Raji (cell line): ENCODE measurements around the gene QSOX2.

Experiments used
- POLR2A ChIP-seq: IDR thresholded peaks from 2 replicates; pipeline ENCODE4 v1.6.1; 2011; ENCODE audit warnings: low read depth, low read length, control low read depth; ENCODE audit not compliant: insufficient read depth

Gene QSOX2

DNA sequence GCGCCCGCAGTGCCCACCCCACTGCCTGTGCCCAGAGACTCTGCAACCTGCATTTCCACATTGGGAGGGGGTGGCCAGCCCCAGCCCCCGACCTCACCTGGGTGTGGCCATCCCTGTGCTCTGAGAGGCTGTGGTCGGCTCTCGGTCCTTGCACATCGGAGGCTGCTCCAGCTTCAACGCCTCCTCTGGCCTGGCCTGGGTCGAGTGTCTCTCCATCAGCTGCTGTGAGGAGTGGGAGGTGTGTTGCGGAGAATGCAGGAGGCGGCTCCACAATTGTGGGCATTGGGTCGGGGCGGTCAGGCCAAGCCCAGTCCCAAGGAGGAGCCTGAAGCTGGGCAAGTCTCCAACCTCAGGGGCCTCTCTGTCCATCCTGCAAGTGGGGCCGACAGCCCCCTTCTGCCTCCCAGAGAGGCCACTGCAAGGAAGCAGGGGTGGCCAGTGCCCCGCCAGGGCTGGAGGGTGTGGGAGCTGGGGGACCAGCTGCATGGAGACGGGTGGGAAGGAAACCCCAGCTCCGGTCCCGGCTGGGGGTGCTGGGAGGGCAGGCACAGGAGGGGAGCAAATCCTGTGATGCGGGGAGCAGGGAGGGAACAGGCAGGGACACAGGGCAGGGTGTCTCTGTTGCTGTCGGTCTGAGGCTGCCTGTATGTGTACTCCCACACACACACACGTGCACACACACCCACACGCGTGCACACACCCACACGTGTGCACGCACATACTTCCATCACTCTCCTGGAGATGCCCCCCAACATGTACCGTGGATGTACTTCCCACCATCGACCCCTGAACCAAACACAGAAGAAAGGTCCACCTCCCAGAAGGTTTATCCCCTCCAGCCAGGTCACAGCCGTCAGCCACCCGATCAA, 29.4 kb upstream of the QSOX2 start:
- TF ChIP-seq POLR2A, result no peak

DNA sequence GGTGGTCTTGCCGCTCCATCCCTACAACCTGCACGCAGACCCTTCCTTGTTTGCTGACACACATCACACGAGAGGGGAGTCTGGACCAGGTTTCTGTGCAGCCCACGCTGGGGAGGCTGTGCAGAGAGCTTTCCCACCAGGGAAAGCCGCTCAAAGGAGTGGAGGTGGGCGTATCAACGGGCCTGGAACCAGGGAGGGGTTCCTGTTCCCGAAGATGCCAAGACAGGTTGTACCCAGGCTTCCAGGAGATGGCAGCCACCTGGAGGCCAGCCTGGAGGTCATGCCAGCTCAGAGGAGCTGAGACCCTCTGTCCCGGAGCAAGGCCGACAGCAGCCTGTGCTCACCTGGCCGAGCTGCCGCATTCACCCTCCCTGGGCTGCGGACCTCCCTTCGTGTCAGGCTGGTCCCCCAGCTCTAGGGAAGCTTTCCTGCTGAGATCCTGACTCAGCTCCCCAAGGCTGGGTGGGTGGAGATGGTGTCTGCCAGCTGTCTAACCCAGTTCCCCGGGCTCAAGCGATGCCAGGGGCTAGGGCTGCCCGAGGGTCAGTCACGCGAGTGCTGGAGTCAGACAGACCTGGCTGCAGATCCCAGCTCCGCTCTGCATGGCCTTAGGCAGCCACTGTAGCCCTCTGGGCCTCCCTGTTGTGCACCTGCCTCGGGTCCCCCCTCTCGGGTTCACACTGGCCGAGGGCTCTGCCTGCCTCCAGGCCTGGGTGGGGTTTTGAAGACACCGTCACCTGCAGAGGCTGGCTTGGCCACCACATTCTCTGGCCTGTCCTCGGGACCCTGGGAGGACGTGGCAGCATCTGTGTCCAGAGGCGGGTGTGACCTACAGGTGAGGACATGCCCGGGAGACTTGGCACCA, 28.5 kb upstream of the QSOX2 start:
- TF ChIP-seq POLR2A, result no peak

DNA sequence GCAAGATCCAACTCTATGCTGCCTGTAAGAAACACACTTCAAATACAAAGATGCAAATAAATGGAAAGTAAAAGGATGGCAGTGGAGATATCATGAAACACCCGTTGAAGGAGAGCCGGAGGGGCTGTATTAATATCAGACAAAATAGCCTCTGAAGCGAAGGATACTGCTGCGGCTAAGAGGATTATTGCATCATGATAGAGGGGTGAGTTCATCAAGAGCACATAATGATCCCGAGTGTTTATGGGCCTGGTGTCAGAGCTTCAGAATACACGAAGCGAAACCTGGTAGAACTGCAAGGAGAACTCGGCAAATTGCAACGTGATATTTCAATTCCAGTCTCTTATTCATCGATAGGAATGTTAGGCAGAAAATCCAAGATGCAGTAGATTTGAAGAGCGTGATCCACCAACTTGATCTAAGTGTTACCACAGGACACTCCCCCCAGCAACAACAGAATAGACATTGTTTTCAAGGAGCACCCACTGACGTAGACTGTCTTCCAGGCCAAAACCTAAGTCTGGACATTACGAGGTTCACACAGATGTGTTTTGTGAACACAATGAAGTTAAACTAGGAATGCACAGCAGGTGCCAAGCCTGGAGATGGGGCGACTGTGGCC, 27.7 kb upstream of the QSOX2 start:
- TF ChIP-seq POLR2A, result no peak

DNA sequence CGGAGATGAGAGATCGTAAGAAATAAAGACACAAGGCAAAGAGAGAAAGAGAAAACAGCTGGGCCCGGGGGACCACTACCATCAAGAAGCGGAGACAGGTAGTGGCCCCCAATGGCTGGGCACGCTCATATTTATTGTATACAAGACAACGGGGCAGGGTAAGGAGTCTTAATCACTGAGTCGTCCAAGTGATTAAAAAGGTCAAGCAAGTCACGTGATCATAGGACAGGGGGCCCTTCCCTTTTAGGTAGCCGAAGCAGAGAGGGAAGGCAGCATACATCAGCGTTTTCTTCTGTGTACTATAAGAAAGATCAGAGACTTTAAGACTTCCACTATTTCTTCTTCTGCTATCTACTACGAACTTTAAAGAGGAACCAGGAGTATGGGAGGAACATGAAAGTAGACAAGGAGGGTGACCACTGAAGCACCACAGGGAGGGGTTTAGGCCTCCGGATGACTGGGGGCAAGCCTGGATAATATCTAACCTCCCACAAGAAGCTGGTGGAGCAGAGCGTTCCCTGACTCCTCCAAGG, 24.6 kb upstream of the QSOX2 start:
- TF ChIP-seq POLR2A, result no peak

DNA sequence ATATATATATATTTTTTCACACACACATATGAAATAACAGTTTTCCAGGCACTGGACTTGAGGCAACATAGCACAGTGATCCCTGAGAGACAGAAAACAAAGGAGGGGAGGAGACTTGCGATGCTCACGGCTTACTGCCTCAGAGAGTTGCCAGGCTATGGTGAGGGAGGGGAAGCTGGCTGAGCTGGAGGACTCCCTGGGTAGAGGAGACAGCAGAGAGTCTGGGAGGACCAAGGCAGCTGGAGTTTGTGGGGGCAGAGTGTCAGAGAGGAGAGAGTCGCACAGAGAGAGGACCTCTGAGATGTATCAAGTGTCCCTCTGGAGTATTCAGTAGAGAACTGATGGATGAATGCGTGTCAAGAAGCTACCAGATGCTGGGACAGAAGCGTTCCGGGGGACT, 23.1 kb upstream of the QSOX2 start:
- TF ChIP-seq POLR2A, result no peak

DNA sequence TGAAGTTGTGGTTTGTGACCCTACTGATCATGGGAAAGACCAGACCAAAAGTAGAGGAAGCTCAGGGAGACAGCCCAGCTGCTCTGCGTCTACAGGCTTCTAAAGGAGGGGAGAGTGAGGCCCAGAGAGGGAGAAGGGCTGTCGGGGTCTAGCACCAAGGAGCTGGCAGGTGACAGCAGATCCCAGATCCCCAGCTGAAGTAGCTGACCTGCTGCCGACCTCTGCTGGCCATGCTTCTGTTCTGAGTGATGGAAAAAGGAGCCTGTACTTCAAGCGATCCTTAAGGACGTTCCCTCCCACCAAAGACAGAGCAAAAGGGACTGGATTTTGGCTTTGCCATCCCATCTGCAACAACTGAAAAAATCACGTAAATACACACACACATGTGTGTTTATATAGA, 22.7 kb upstream of the QSOX2 start:
- TF ChIP-seq POLR2A, result no peak

DNA sequence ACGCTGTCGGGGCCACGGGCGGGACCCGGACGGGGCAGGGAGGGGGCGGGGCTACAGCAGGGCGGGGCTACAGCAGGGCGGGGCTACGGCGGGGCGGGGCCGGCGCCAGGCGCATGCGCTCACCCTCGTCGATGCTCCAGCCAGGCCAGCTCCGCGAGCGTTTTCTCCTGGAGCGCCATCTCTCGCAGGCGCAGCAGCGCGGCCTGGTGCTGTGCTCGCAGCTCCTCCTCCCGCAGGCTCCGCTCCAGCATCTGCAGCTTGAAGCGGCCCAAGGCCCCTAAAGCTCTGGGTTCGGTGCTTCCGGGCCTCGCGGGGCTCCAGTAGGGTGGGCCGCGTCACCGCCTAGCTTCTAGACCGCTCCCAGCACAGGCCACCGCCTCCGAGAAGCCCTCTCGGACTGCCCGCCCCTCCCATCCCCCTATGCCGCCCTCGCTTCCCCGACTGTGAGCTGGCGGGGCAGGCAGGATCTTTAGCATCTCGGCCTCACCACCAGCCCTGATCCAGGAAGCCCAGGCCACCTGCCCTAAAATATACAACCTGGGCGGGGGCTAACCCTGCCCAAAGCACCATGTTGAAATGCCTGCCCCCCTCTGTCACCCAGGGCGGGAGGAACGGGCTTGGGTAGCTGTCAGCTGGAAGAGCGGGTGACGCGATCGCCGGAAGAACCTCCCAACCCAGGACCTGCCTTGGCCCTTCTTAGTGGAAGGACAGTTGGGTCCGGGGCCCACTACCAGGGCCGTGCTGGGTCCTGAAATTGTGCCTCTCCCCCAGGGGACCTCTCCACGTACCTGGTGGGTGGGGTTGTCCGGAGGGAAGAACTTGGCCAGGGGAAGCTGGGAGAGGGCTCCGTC, 21.9 kb upstream of the QSOX2 start:
- peak; percentile 81 for TF ChIP-seq POLR2A

DNA sequence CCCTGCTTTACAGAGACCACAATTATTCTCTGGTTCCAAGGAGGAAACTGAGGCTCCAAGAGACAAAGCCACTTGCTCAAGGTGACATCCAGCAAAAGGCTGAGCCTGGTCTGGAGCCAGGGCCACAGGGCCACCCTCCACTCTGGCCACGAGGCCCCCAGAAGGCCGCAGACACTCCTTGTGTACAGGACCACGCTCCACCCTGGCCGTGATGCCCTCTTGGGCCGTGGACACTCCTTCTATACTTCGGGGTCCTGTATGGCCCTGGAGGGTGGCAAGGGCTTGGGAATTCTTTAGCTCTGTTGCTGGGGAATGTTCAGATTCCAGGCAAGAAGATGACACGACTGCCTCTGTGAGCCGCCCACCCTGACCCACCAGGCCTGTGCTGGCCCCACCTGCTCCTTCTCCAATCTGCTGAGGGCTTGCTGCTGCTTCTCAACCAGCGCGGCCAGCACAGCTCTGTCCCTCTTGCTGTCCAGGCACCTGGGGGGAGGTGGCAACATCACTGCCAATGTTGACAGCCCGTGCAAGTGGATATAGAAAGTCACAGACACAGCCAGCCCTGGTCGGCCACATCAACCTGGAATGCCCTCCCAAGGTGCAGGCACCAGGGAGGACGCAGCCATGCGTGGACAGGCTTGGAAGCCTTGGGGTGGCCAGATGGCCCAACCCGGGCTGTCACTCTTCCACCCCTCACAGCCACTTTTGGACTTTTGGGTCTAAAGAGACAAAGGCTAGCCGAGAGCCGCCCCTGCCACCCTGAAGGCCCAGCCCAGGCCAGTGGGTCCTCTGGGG, 20.1 kb upstream of the QSOX2 start:
- no peak for TF ChIP-seq POLR2A

DNA sequence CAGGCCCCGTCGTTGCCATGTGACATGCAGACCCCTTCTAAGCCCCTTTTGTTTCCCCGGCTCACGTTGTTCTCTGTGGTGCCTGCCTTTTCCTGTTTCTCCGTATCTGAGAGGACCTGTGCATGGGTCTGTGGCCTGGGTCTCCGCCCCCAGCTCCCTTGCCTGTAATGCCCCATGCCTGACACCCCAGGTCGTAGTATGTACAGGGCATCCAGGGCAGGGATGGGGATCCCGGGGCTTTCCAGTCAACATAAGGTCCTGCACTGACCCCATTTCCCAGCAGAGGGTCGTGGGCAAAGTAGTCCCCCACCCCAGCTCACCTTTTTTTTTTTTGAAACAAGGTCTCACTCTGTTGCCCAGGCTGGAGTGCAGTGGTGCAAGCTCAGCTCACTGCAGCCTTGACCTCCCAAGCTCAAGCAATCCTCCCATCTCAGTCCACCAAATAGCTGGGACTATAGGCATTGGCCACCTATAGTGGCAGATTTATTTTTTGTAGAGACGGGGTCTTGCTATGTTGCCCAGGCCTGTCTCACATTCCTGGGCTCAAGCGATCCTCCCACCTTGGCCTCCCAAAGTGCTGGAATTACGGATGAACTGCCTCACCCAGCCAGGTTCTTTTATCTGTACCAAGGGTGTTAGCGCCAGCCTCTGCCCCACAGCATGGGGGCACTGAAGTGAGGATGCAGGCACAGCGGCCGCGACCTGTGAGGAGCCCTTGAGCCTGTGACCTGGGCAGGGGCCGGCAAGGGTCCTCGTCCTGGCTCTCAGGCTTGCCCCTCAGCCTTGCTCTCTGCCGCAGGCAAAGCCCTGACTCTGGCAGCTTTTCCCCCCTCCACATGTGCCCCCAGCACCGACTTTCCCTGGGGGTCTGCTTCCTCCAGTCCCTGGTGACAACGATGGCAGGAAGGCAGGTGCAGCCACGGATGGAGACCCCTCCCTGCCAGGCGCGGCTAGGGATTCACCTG, 19.1 kb upstream of the QSOX2 start:
- TF ChIP-seq POLR2A, result no peak

DNA sequence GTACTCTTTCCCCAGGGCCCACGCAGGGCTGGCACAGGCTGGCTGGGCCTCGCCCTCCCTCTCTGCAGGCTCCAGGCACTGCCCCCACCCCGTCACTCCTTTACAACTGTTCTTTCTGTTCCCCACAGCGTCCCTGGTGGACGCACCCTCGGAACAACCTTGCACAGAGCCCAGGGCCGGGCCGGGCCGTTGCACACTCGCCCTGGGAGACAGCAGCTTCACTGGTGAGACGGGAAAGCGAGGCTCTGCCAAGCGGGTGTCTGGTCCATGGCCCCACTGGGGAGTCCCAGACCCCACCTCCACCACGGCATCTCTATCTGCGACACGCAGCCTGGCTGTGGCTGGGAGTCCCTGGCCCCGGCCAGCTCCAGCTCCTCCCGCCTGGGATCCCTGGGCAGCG, 18.4 kb upstream of the QSOX2 start:
- no peak for TF ChIP-seq POLR2A

DNA sequence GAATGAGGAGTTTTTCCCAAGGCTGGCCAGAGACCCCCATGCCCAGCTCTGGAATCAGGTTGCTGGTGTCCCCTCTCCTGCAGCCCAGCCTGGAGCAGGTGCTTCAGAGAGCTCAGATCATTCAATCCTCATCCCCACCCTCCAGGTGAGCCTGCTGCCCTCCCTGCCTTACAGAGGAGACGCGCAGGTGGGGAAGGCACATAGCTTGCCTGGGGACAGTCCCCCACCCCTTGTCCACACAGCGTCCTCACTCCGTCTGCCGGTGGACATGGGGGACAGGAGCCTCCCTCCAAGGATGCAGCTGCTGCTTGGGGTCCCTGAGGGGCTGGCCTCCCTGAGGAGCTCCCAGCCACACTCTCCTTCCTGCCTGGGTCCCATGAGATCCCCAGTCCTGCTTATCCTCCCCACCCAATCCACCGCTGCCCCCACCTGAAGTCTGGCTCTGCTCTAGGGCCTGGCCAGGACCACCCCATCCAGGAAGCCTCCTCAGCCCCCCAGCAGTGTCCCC, 17.1 kb upstream of the QSOX2 start:
- TF ChIP-seq POLR2A, result no peak

DNA sequence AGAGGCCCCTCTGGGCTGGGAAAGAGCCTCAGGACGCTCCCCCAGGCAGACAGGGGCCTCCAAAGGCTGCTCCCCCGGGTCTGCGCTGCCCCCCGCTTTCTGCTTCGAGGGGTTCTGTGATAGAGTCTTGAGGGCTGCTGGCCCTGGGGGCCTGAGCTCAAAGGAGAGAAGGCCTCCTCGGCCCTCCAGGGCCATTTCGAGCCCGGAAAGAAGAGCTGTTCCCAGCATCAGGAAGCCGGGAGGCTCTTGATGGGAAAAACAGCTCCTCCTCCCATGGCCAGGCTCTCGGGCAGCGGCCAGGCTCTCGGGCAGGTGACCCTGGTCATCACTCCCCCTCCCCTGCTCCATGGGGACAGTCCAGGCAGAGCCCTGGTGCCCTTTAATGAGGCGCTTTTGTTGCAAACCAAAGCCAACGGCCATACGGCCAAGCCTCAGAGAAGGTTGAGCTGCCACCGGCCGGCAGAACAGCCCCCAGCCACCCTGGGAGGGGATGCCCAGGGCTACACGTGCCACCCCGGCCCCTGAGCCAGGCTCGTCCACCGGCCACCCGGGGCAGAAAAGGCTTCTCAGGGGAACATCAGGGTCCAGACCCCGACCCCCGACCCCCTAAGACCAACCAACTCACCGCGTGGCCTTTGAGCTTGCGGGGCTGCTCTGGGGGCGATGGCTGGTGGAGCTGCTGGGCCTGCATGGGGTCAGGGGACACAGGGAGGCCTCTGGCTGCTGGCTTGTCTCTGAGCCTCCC, 16.2 kb upstream of the QSOX2 start:
- no peak for TF ChIP-seq POLR2A

DNA sequence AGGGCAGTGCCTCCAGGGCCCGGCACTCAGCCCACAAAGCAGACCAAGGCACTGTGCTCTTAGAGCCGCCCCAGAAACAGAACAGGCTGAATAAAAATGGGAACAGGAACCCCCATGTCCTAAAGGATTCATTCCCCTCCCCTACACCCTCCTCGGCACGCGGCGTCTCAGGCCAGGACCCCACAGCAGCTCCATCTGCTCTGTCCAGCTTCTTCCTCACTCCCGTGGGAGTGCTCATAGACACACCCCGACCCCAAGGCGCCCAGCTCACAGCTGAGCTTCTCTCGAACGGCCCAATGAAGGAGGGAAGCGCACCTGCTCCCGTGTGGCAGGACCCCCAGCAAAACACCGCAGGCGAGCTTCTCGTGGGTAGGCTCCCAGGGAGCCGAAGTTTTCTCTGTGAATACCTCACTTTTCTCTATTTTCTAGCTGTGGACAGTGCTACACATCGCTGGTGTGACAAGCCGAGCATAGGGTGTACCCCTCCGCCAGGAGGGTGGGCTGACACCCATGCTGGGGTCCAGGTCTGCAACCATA, 15.4 kb upstream of the QSOX2 start:
- no peak for TF ChIP-seq POLR2A
